Upper lobe of left lung (tissue), 4 donors: ENCODE measurements around the gene MRPS31.

ENCODE experiments used
- EP300 ChIP-seq, 4 donors: sonication (generic); formaldehyde crosslinking; IDR thresholded peaks; one replicate each; pipeline ENCODE4 v1.5.1; 2017; ENCODE audit warnings: antibody characterized with exemption in 4 of 4, control low read depth in 2 of 4
- POLR2A ChIP-seq, 4 donors: fragments of 450-650 bp; IDR thresholded peaks; one replicate each; pipeline ENCODE4 v1.5.1; 2016 to 2017; ENCODE audit warnings: antibody characterized with exemption in 4 of 4, mild to moderate bottlenecking in 2 of 4
- POLR2AphosphoS5 ChIP-seq, 2 donors: sonication (generic); formaldehyde crosslinking; IDR thresholded peaks; one replicate each; pipeline ENCODE4 v1.5.1; 2017; ENCODE audit warnings: antibody characterized with exemption in 2 of 2
- TF ChIP-seq, protein P1 (sequence below), 6 experiments: fragments of 450-650 bp in 4 of 6; fragments of 200-600 bp in 2 of 6; sonication (generic) in 2 of 6; IDR thresholded peaks; one replicate each; pipeline ENCODE4 v1.5.1; 2016 to 2019; ENCODE audit warnings: antibody characterized with exemption in 6 of 6

DNA sequence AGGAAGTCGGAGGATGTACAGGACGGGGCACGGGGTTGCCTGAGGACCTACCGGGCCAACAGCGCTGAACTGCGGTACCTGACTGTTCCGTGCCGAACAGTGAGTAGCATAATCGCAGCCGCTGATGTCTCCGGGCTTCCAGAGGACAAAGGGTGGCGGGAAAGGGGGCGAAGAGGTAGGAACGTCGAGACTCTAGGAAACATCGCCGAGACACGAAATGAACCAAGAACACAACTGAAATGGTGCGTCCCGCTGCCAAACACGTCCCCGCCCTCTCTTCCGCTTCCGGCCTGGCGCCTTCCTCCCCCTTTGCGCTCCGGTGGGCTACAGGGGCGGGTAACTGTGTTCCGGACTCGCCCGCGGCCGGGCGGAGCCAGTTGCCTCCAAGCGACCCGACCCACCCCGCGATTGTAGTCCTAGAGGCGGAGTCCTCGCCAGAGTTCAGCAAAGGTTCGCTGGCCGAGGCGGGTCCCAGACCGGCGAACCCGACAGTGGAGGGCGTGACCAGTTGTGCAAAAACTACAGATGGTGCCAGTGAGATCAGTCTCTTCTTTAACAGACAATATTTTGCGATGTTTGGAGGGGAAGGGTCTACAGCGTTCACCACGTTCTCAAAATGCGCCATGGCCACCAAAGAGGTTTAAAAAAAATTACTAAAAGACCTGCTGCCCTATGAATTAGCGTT, at the start of gene MRPS31:
- TF ChIP-seq EP300 (IDR thresholded peaks at IDR 0.05) (peak in 1 of 4 donors; percentile 84), POLR2A (IDR thresholded peaks at IDR 0.05) (peak in 3 of 4 donors; percentile 26 to 78 (median 28)), POLR2AphosphoS5 (IDR thresholded peaks at IDR 0.05) (peak; percentile 91 to 95)
- TF ChIP-seq, protein P1, sequence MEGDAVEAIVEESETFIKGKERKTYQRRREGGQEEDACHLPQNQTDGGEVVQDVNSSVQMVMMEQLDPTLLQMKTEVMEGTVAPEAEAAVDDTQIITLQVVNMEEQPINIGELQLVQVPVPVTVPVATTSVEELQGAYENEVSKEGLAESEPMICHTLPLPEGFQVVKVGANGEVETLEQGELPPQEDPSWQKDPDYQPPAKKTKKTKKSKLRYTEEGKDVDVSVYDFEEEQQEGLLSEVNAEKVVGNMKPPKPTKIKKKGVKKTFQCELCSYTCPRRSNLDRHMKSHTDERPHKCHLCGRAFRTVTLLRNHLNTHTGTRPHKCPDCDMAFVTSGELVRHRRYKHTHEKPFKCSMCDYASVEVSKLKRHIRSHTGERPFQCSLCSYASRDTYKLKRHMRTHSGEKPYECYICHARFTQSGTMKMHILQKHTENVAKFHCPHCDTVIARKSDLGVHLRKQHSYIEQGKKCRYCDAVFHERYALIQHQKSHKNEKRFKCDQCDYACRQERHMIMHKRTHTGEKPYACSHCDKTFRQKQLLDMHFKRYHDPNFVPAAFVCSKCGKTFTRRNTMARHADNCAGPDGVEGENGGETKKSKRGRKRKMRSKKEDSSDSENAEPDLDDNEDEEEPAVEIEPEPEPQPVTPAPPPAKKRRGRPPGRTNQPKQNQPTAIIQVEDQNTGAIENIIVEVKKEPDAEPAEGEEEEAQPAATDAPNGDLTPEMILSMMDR (IDR thresholded peaks at IDR 0.05), result peak in 2 of 6 experiments; percentile 18 to 41
